ENCODE data around the gene RSPRY1.
"Not testable (repeated sequence)": the region's sequence is repeated elsewhere in the genome, so short reads cannot be mapped to it uniquely, and the experiment has no call there.

Gene RSPRY1

GRCh38 chr16:57186872-57187854 is 1.0 kb downstream of the RSPRY1 start:
- H3K4ac ChIP-seq (ENCODE audit: low read depth in 1 of 2, low read length in 2 of 2) = peak overlapping the region; percentile 98
- peak overlapping the region; percentile 53 to 96 for H3K14ac ChIP-seq (ENCODE audit: low read length in 2 of 2)
- H3K36me3 ChIP-seq (ENCODE audit: control insufficient read depth in 1 of 2, insufficient read depth in 2 of 2, low read depth in 1 of 2, low read length in 2 of 2) = peaks cover 0 to 4% of the 10 kb centered on the region in 2 experiments
- peak overlapping the region; percentile 75 for H3K4me2 ChIP-seq (ENCODE audit: low read length, poor library complexity, severe bottlenecking)
- H4K8ac ChIP-seq (ENCODE audit: low read length) = peak overlapping the region; percentile 61
- peak overlapping the region in 1 of 2 experiments; percentile 11 for H2BK12ac ChIP-seq (ENCODE audit: low read length in 2 of 2)
- no peak overlapping the region for H3K23ac ChIP-seq (ENCODE audit: low read length in 2 of 2)
- no peak overlapping the region for H4K91ac ChIP-seq (ENCODE audit: low read length)
- DNase-seq = peak; percentile 60
- peaks cover 4% of the 10 kb centered on the region for H3K9me3 ChIP-seq (ENCODE audit: control insufficient read depth, low read length)
- H3K9ac ChIP-seq (ENCODE audit: low read length) = peak overlapping the region; percentile 97
- peaks cover 11% of the 10 kb centered on the region for H3K79me1 ChIP-seq (replicated peaks; ENCODE audit: low read length, poor library complexity, severe bottlenecking)
- 5% methylated on average over 22 of the region's 28 CpGs for WGBS
- H3K4me3 ChIP-seq (ENCODE audit: insufficient read depth in 1 of 2, low read depth in 1 of 2, low read length in 2 of 2) = peak overlapping the region; percentile 82 to 100
- H2AK5ac ChIP-seq (ENCODE audit: low read length, severe bottlenecking) = no peak overlapping the region
- no peak overlapping the region for H2AFZ ChIP-seq (ENCODE audit: low read depth, low read length)
- no peak overlapping the region for H2BK5ac ChIP-seq (ENCODE audit: low read depth, low read length, poor library complexity, severe bottlenecking)
- H3K18ac ChIP-seq (ENCODE audit: low read depth in 1 of 2, low read length in 2 of 2) = peak overlapping the region; percentile 95 to 100
- H3K4me1 ChIP-seq (ENCODE audit: control insufficient read depth, insufficient read depth, low read depth, low read length) = peaks cover 10% of the 10 kb centered on the region
- H2BK120ac ChIP-seq (ENCODE audit: low read depth, low read length) = peak overlapping the region; percentile 95
- peak overlapping the region; percentile 83 for H3K27ac ChIP-seq (ENCODE audit: low read length, poor library complexity, severe bottlenecking)
- no peak overlapping the region for H2BK15ac ChIP-seq (ENCODE audit: low read depth, poor library complexity, severe bottlenecking)
- no peaks in the 10 kb centered on the region for H3K27me3 ChIP-seq (ENCODE audit: control insufficient read depth in 1 of 2, insufficient read depth in 1 of 2, low read length in 2 of 2)

- 97% methylated on average over 16 of the region's 18 CpGs for WGBS
Observed at GRCh38 chr16:57187902-57188710, 2.0 kb downstream of the RSPRY1 start.

DNA sequence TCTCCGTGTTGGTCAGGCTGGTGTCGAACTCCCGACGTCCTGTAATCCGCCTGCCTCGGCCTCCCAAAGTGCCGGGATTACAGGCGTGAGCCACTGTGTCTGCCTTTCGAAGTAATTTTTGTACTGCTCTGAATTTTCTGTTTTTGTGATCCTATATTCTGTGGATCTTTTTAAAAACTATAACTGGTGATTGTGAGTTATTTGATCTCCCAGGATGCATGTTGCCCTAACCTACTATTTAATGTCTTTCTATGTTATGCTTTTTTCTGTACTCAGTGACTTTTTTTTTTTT is 2.5 kb downstream of the RSPRY1 start:
- Histone ChIP-seq H3K9me3 (ENCODE audit: control insufficient read depth, low read length) (peaks cover 2% of the 10 kb centered on the region), H2AFZ (ENCODE audit: low read depth, low read length) (no peak overlapping the region), H3K18ac (ENCODE audit: low read depth in 1 of 2, low read length in 2 of 2) (no peak overlapping the region), H2BK120ac (ENCODE audit: low read depth, low read length) (no peak overlapping the region), H2BK12ac (ENCODE audit: low read length in 2 of 2) (no peak overlapping the region), H3K36me3 (ENCODE audit: control insufficient read depth in 1 of 2, insufficient read depth in 2 of 2, low read depth in 1 of 2, low read length in 2 of 2) (peaks cover 0 to 4% of the 10 kb centered on the region in 2 experiments), H3K27ac (ENCODE audit: low read length, poor library complexity, severe bottlenecking) (no peak overlapping the region), H4K91ac (ENCODE audit: low read length) (no peak overlapping the region), H2BK5ac (ENCODE audit: low read depth, low read length, poor library complexity, severe bottlenecking) (no peak overlapping the region), H2BK15ac (ENCODE audit: low read depth, poor library complexity, severe bottlenecking) (no peak overlapping the region), H4K8ac (ENCODE audit: low read length) (no peak overlapping the region), H3K27me3 (ENCODE audit: control insufficient read depth in 1 of 2, insufficient read depth in 1 of 2, low read length in 2 of 2) (no peaks in the 10 kb centered on the region), H3K4me3 (ENCODE audit: insufficient read depth in 1 of 2, low read depth in 1 of 2, low read length in 2 of 2) (no peak overlapping the region), H3K23ac (ENCODE audit: low read length in 2 of 2) (no peak overlapping the region), H2AK5ac (ENCODE audit: low read length, severe bottlenecking) (no peak overlapping the region), H3K4me1 (ENCODE audit: control insufficient read depth, insufficient read depth, low read depth, low read length) (peaks cover 16% of the 10 kb centered on the region), H3K9ac (ENCODE audit: low read length) (no peak overlapping the region), H3K79me1 (replicated peaks; ENCODE audit: low read length, poor library complexity, severe bottlenecking) (peaks cover 5% of the 10 kb centered on the region), H3K4me2 (ENCODE audit: low read length, poor library complexity, severe bottlenecking) (no peak overlapping the region), H3K4ac (ENCODE audit: low read depth in 1 of 2, low read length in 2 of 2) (no peak overlapping the region), H3K14ac (ENCODE audit: low read length in 2 of 2) (no peak overlapping the region)
- no peak for DNase-seq
- 99% methylated on average over 9 of the region's 9 CpGs for WGBS

More at GRCh38 chr16:57187902-57188710, 2.0 kb downstream of the RSPRY1 start:
- not testable (repeated sequence) for H3K14ac ChIP-seq (ENCODE audit: low read length in 2 of 2); H2BK15ac ChIP-seq (ENCODE audit: low read depth, poor library complexity, severe bottlenecking); H3K36me3 ChIP-seq (ENCODE audit: control insufficient read depth in 1 of 2, insufficient read depth in 2 of 2, low read depth in 1 of 2, low read length in 2 of 2); H2BK12ac ChIP-seq (ENCODE audit: low read length in 2 of 2); H3K23ac ChIP-seq (ENCODE audit: low read length in 2 of 2); H3K9me3 ChIP-seq (ENCODE audit: control insufficient read depth, low read length); H3K27me3 ChIP-seq (ENCODE audit: control insufficient read depth in 1 of 2, insufficient read depth in 1 of 2, low read length in 2 of 2); H3K79me1 ChIP-seq (replicated peaks; ENCODE audit: low read length, poor library complexity, severe bottlenecking); H4K8ac ChIP-seq (ENCODE audit: low read length); DNase-seq; H2BK5ac ChIP-seq (ENCODE audit: low read depth, low read length, poor library complexity, severe bottlenecking); H2AFZ ChIP-seq (ENCODE audit: low read depth, low read length); H3K4ac ChIP-seq (ENCODE audit: low read depth in 1 of 2, low read length in 2 of 2); H3K18ac ChIP-seq (ENCODE audit: low read depth in 1 of 2, low read length in 2 of 2); H4K91ac ChIP-seq (ENCODE audit: low read length); H2AK5ac ChIP-seq (ENCODE audit: low read length, severe bottlenecking); H2BK120ac ChIP-seq (ENCODE audit: low read depth, low read length)
- Histone ChIP-seq H3K4me1 (ENCODE audit: control insufficient read depth, insufficient read depth, low read depth, low read length) (peaks cover 13% of the 10 kb centered on the region), H3K27ac (ENCODE audit: low read length, poor library complexity, severe bottlenecking) (peak overlapping the region; percentile 83), H3K9ac (ENCODE audit: low read length) (peak overlapping the region; percentile 97), H3K4me2 (ENCODE audit: low read length, poor library complexity, severe bottlenecking) (peak overlapping the region; percentile 75), H3K4me3 (ENCODE audit: insufficient read depth in 1 of 2, low read depth in 1 of 2, low read length in 2 of 2) (peak overlapping the region in 1 of 2 experiments; percentile 82)

DNA sequence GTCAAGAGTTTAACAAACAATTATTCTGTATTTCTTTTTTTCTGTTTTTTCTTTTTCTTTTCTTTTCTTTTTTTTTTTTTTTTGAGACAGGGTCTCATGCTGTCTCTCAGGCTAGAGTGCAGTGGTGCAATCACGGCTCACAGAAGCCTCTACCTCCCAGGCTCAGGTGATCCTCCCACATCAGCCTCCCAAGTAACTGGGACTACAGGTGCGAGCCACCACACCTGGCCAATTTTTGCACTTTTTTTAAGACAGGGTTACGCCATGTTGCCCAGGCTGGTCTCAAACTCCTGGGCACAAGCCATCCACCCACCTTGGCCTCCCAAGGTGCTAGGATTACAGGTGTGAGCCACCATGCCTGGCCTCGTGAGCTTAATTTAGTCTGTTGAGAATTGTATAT is 3.4 kb downstream of the RSPRY1 start:
- WGBS = 92% methylated on average over 3 of the region's 4 CpGs
- H3K23ac ChIP-seq (ENCODE audit: low read length in 2 of 2) = not testable (repeated sequence)

More for the DNA sequence above, 3.4 kb downstream of the RSPRY1 start:
- H3K18ac ChIP-seq (ENCODE audit: low read depth in 1 of 2, low read length in 2 of 2); H3K27me3 ChIP-seq (ENCODE audit: control insufficient read depth in 1 of 2, insufficient read depth in 1 of 2, low read length in 2 of 2); H2BK120ac ChIP-seq (ENCODE audit: low read depth, low read length); H2AFZ ChIP-seq (ENCODE audit: low read depth, low read length); H3K14ac ChIP-seq (ENCODE audit: low read length in 2 of 2); H3K4me3 ChIP-seq (ENCODE audit: insufficient read depth in 1 of 2, low read depth in 1 of 2, low read length in 2 of 2); H3K4ac ChIP-seq (ENCODE audit: low read depth in 1 of 2, low read length in 2 of 2); H2BK5ac ChIP-seq (ENCODE audit: low read depth, low read length, poor library complexity, severe bottlenecking); H3K27ac ChIP-seq (ENCODE audit: low read length, poor library complexity, severe bottlenecking); H3K4me2 ChIP-seq (ENCODE audit: low read length, poor library complexity, severe bottlenecking); H3K79me1 ChIP-seq (replicated peaks; ENCODE audit: low read length, poor library complexity, severe bottlenecking); H4K91ac ChIP-seq (ENCODE audit: low read length); H2AK5ac ChIP-seq (ENCODE audit: low read length, severe bottlenecking); H4K8ac ChIP-seq (ENCODE audit: low read length); DNase-seq; H2BK15ac ChIP-seq (ENCODE audit: low read depth, poor library complexity, severe bottlenecking); H3K9me3 ChIP-seq (ENCODE audit: control insufficient read depth, low read length); H3K9ac ChIP-seq (ENCODE audit: low read length); H2BK12ac ChIP-seq (ENCODE audit: low read length in 2 of 2); H3K36me3 ChIP-seq (ENCODE audit: control insufficient read depth in 1 of 2, insufficient read depth in 2 of 2, low read depth in 1 of 2, low read length in 2 of 2): not testable (repeated sequence)
- peaks cover 18% of the 10 kb centered on the region for H3K4me1 ChIP-seq (ENCODE audit: control insufficient read depth, insufficient read depth, low read depth, low read length)

All from mesenchymal stem cell (in vitro differentiated cells and primary cell).